Prostate gland (tissue), 2 donors: ENCODE measurements around the gene CRAT. TPM values are rescaled to one million over a fixed set of nuclear protein-coding genes. Genes with fewer than 3 reads are reported as not detected.

Source experiments
- DNase-seq: peaks from one replicate; pipeline ENCODE4 v3.0.0-alpha.2; 2019; ENCODE audit warnings: low spot score
- H3K27ac ChIP-seq, 2 donors: fragments of 200-600 bp; sonication (generic); 2 replicates each; pipeline ENCODE4 v1.5.1; 2017 to 2019
- H3K27me3 ChIP-seq: fragments of 200-600 bp; sonication (generic); replicated peaks from 2 replicates; pipeline ENCODE4 v1.5.1; 2019; ENCODE audit not compliant: insufficient read depth
- H3K36me3 ChIP-seq, 2 donors: fragments of 200-600 bp; sonication (generic); 1 replicate in 1 of 2; 2 replicates in 1 of 2; pipeline versions ENCODE4 v1.5.1 to v1.8.1; 2017 to 2019
- H3K4me1 ChIP-seq: fragments of 200-600 bp; sonication (generic); replicated peaks from 2 replicates; pipeline ENCODE4 v1.5.1; 2019
- H3K4me3 ChIP-seq, 2 donors: fragments of 200-600 bp; sonication (generic); 2 replicates each; pipeline ENCODE4 v1.5.1; 2017 to 2019
- H3K9me3 ChIP-seq: fragments of 200-600 bp; sonication (generic); 2 replicates; pipeline ENCODE4 v1.5.1; 2017
- CTCF ChIP-seq, 4 experiments: fragments of 200-600 bp in 2 of 4; fragments of 450-650 bp in 2 of 4; sonication (generic) in 2 of 4; IDR thresholded peaks; 1 replicate in 3 of 4; 2 replicates in 1 of 4; pipeline ENCODE4 v1.5.1; 2016 to 2019; ENCODE audit warnings: antibody characterized with exemption in 4 of 4, mild to moderate bottlenecking in 2 of 4, moderate library complexity in 2 of 4
- POLR2A ChIP-seq: fragments of 450-650 bp; IDR thresholded peaks from one replicate; pipeline ENCODE4 v1.6.1; 2016; ENCODE audit warnings: antibody characterized with exemption, mild to moderate bottlenecking
- POLR2AphosphoS5 ChIP-seq: sonication (generic); formaldehyde crosslinking; IDR thresholded peaks from one replicate; pipeline ENCODE4 v1.6.1; 2017; ENCODE audit warnings: antibody characterized with exemption
- WGBS: methylation state at CpG from one replicate; pipeline ENCODE4 v1.1.5; 2018; 5-methylcytosine and 5-hydroxymethylcytosine counted together
- intact Hi-C: fragments of 100-400 bp; cut with DNase I; formaldehyde crosslinking; loops from one replicate; pipeline ENCODE4 v1.14.2; 2022
- total RNA-seq, 2 donors: library from RNA; depleted of rRNA; stranded (reverse); fragments of >200 nt; gene quantifications; one replicate each; pipeline ENCODE4 v1.1.0, GENCODE V29; 2016

CRAT gene
- total RNA-seq, result 10 to 100 TPM; 59.8 to 98.3 TPM

- intact Hi-C loops, result no loop called here
- peaks cover 14% of the 10 kb centered on the region for H3K4me1 ChIP-seq
- WGBS, result under 1% methylated on average over 37 of the region's 77 CpGs
Measured at GRCh38 chr9:129110740-129111527, at the start of gene CRAT, which contains the start of gene PTPA. CRAT (minus strand) TSS chr9:129110793; CDS start chr9:129110509, 284 bp downstream. PTPA (plus strand) TSS chr9:129111415; CDS start chr9:129111601, 186 bp downstream.

GRCh38 chr9:129156163-129156562 lies 45.6 kb upstream of the CRAT start:
- Histone ChIP-seq H3K4me3 (no peak overlapping the region), H3K27me3 (no peaks in the 10 kb centered on the region), H3K9me3 (no peaks in the 10 kb centered on the region), H3K4me1 (no peaks in the 10 kb centered on the region), H3K36me3 (no peaks in the 10 kb centered on the region), H3K27ac (no peak overlapping the region)
- intact Hi-C loops, result no loop called here
- no peak for DNase-seq
- TF ChIP-seq POLR2A (no peak), CTCF (IDR thresholded peaks at IDR 0.05) (no peak), POLR2AphosphoS5 (no peak)
- 81% methylated on average over 10 of the region's 10 CpGs for WGBS

More at GRCh38 chr9:129110740-129111527, at the start of gene CRAT, which contains the start of gene PTPA:
- TF ChIP-seq CTCF (IDR thresholded peaks at IDR 0.05), result peak in 2 of 4 experiments; percentile 28 to 41
- TF ChIP-seq POLR2A, result peak; percentile 97
- peak; percentile 93 for TF ChIP-seq POLR2AphosphoS5
- peak within 1 kb of the TSS; percentile 87 to 89 for H3K4me3 ChIP-seq
- H3K27me3 ChIP-seq, result no peaks in the 10 kb centered on the region
- no peaks in the 10 kb centered on the region for H3K36me3 ChIP-seq
- peak within 1 kb of the TSS; percentile 95 to 96 for H3K27ac ChIP-seq
- no peaks in the 10 kb centered on the region for H3K9me3 ChIP-seq
- peak; percentile 97 for DNase-seq

- H3K9me3 ChIP-seq, result no peaks in the 10 kb centered on the region
- H3K4me1 ChIP-seq, result no peaks in the 10 kb centered on the region
- no peak for DNase-seq
- TF ChIP-seq POLR2AphosphoS5 (no peak), POLR2A (no peak), CTCF (IDR thresholded peaks at IDR 0.05) (no peak)
- 78% methylated on average over 16 of the region's 16 CpGs for WGBS
- intact Hi-C loops, result no loop called here
- no peak overlapping the region for H3K27ac ChIP-seq
- H3K4me3 ChIP-seq, result no peak overlapping the region
- no peaks in the 10 kb centered on the region for H3K27me3 ChIP-seq
- no peaks in the 10 kb centered on the region for H3K36me3 ChIP-seq
Measured at GRCh38 chr9:129154866-129155477, 44.4 kb upstream of the CRAT start.

- H3K4me3 ChIP-seq, result no peak overlapping the region
- H3K4me1 ChIP-seq, result peaks cover 4% of the 10 kb centered on the region
- no peaks in the 10 kb centered on the region for H3K27me3 ChIP-seq
- no peak for DNase-seq
- intact Hi-C loops, result no loop called here
- no peak for TF ChIP-seq CTCF (IDR thresholded peaks at IDR 0.05)
- TF ChIP-seq POLR2A, result no peak
- TF ChIP-seq POLR2AphosphoS5, result no peak
- no peak overlapping the region for H3K27ac ChIP-seq
- H3K36me3 ChIP-seq, result peaks cover 4 to 6% of the 10 kb centered on the region in 2 donors
- no peaks in the 10 kb centered on the region for H3K9me3 ChIP-seq
- WGBS, result 86% methylated on average over 15 of the region's 15 CpGs
Measured at GRCh38 chr9:129151469-129151868, 40.9 kb upstream of the CRAT start.
